Left colon (tissue), 2 donors: ENCODE results near the gene DYRK3. TPM values are rescaled to one million over a fixed set of nuclear protein-coding genes. Genes with fewer than 3 reads are reported as not detected.

Source experiments
- ATAC-seq: fragments of 200-7000 bp; cut with Tn5 transposase; one replicate; pipeline ENCODE4 v1.9.1; 2020; ENCODE audit warnings: mild to moderate bottlenecking, moderate library complexity
- DNase-seq, 2 donors: peaks; one replicate each; pipeline ENCODE4 v3.0.0-alpha.2; 2020
- intact Hi-C, 2 donors: fragments of 100-400 bp; cut with DNase I in 1 of 2; cut with micrococcal nuclease in 1 of 2; formaldehyde crosslinking; loops; one replicate each; pipeline versions ENCODE4 v1.11.2 to v1.14.0; 2022; cut with DNase I, micrococcal nuclease
- total RNA-seq, 2 donors: library from RNA; stranded (reverse); fragmentation: NEBNext Ultra II Directional; extraction: Animal tissue kit (Norgen Biotek cat#: 25700); gene quantifications; one replicate each; pipeline ENCODE4 v1.2.1, GENCODE V29; 2021
- donor health status: DM: no; HTN: no; CAD: no.
- donor health status: DM: yes; HTN: yes; CAD: no.

DYRK3 gene
- total RNA-seq, 2 donors from 2014 or later, result 0.58 to 1.2 TPM

DNA sequence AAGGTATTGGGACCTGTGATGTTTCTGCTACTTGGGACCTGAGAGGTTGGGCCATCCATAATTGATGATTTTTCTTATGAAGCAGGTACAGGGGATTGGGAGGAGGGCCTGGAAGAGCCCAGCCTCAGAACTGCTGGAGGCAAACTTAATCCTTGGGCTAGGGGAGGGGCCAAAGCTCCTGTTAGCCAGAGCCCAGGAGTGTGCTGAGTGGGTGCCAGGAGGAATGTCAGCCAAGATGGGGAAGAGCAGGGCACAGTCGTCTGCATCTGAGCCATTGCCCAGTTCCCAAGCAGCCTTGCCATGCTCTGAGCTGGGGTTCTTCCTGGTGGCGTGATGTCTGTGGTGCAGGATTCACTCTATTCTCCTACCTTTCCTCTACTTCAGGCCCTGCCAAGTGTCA lies 55.2 kb downstream of the DYRK3 start:
- no peak for ATAC-seq
- intact Hi-C loops, result no loop called here
- DNase-seq, result no peak

DNA sequence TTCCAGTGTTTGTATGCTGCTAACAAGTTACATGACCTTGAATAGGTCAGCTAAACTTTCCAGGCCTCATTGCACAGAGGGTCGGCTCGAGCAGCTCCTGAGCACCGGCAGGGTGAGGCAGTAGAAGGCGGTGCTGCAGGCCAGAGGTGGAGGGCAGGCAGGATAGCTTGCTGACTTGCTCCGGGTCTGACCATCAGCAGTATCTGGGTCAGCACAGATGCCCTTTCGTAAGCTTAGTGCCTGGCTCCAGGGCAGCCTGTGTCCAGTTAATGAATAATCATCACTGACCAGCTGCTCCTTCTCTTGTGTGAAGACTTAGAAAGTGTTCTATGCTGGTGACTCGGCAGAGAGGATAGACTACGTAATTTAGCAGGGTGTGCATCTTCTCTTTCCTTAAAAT lies 56.3 kb downstream of the DYRK3 start:
- DNase-seq (peak in 1 of 2 donors; percentile 23), ATAC-seq (no peak)
- intact Hi-C loops, result no loop called here

DNA sequence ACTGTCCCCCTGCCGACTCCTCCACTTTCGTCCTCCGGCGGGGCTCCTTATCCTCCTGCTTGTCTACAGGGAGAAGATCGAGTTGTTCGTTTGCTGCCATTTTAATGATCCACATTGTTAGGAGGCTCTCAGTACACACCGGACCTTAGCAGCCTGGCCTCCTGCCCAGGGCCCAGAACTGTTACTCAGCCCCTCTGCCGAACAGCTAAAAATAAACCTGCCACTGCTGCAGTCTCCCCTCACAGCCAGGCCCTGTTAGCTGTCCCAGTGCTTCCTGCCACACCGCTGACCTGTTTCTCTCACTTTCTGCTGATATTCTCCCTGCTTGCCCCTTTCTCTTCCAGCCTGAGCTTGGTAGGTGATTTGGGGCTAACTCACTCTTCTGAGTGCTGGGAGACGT lies 57.7 kb downstream of the DYRK3 start:
- ATAC-seq (peak; percentile 27), DNase-seq (peak; percentile 46 to 65)
- intact Hi-C loops, result no loop called here

DNA sequence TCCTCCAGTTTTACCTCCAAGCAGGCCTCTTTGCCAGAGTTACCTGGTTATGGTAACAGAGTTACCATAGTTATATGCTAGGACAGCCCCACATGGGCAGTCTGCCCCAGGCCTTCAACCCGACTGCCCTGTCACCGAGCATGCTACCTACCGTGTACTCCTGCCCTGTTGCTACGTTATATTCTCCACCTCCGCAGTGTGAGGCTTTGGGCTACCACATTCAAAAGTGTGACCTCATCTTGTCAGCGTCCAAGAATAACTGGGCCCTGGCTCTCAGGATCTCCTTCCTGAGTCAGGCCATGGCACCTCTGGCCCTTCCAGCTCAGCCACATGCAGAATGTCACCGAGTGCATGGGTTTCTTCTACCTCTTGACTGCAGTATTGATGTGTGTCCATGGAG lies 58.3 kb downstream of the DYRK3 start:
- intact Hi-C loops, result no loop called here
- peak; percentile 10 for ATAC-seq
- peak in 1 of 2 donors; percentile 19 for DNase-seq

DNA sequence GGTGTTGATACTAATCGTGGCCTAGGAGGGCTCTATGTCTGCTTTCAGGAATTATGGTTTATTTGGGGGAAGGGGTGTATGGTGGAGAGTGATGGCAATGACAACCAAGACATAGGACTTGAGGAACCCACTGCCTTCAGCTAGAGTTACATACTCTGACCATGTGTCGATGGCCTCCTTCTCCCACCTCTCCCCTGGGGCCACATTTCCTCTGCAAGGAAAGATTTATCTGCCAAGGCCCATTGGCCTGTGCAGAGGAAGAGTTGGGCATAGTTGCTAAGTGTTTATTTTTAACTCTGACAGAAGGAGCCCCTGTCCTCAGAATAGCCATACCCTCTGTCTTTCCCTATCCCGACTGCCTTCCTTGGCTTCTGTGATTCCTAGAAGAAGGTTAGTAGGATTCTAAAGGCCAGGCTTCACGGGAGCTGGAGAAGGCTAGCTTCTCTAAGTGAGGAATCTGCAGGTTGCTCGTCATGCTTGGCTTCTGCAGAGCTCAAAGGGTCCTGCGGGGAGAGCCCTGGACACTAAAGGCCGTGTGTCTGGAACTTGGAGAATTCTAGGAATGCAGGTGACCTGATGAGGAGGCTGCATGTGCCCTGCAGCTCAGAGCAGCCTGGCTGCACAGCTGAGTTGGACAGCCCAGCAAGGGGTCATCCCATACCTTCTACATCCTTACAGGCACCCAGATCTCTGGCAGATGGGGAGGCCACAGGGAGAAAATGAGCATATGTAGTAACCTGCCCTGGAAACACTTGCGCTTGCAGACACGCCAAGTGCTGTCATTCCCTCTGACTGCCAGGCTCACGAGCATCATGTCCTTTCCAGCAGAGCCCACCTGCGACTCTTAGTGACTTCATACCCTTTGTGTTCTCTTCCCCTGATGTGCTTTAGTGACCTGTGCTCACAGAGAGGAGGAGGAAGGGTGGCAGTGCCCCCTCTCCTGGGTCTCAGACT lies 59.1 kb downstream of the DYRK3 start:
- no peak for DNase-seq
- intact Hi-C loops, result no loop called here
- ATAC-seq, result no peak

DNA sequence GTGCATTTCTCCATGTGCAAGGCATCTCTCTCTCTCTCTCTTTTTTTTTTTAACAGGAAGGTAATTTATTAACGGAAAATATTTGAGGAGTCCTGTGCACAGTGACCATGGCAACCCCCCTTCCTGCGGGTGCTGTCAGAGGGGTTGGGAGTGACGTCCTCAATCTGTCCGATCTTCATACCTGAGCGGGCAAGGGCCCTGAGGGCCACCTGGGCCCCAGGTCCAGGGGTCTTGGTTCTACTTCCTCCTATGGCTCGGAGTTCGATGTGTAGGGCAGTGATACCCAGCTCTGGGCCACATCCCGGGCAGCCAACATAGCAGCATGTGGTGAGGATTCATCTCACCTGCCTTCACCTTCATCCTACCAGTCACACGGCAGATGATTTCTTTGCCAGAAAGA lies 60.4 kb downstream of the DYRK3 start:
- ATAC-seq, result no peak
- intact Hi-C loops, result no loop called here
- DNase-seq, result no peak

DNA sequence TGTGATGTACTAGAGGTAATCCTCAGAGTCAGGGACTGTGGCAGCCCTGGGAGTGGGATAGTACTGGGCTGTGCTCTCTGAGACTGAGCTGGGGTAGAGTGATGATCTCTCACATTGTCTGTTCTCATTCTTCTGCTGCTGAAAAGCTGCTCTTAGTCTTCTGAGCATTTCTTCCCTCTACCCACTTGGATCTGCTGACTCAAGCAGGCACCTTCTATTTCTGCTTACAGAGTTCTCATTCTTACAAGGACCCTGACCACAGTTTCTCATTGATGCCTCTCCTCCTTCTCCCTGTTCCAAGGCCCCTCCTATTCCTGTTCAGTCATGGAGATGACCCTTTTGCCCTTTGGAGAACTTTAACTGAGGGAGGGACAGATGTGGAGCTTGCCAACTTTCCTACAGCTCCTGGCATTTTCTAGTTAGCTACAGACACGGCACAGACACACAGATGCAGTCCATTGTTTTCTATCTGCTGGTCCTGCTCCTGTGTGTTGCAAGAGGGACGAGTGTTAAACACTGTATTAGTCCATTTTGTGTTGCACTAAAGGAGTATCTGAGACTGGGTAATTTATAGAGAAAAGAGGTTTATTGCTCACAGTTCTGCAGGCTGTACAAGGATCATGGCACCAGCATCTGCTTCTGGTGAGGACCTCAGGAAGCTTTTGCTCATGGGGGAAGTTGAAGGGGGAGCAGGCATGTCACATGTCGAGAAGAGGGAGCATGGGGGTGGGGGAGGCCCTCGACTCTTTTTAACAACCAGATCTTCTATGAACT lies 61.7 kb downstream of the DYRK3 start:
- DNase-seq (no peak), ATAC-seq (peak; percentile 23)
- intact Hi-C loops, result no loop called here

DNA sequence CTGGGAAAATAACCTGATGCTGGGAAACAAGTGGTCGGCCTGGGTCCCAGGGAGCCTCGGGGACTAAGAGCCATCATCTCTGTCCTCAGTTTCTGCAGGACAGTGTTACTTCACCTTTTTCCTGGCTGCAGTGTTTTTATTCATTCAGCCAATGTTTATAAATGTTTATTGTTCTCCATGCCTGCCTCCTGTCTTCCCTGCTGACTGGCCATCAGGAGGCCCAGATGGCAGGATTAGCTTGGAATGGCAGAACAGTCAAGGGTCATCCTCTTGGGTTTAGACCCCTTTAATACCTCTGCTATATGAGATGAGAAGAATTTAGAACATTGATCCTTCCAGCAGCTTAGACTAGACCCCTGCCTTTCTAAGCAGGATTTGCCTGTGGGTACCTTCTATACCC lies 62.7 kb downstream of the DYRK3 start:
- DNase-seq, result no peak
- ATAC-seq, result no peak
- intact Hi-C loops, result no loop called here

Other genes starting within 250 kb of the DYRK3 start
- gene IKBKE, start 165.1 kb upstream of the DYRK3 start, total RNA-seq, result 10 to 100 TPM; 18.2 to 19.8 TPM
- 1 to 10 TPM; 3.3 to 7.7 TPM for gene RASSF5, start 128.0 kb upstream of the DYRK3 start, total RNA-seq
- gene EIF2D, start 23.1 kb upstream of the DYRK3 start, total RNA-seq, result 10 to 100 TPM; 35.5 to 38.4 TPM
- gene MAPKAPK2, start 49.4 kb downstream of the DYRK3 start, total RNA-seq, result 10 to 100 TPM; 62.5 to 80.8 TPM
- gene IL19, start 135.2 kb downstream of the DYRK3 start, total RNA-seq, result not detected
- 1 to 10 TPM; 1.1 to 1.5 TPM for gene IL10, start 137.0 kb downstream of the DYRK3 start, total RNA-seq
- gene IL20, start 230.1 kb downstream of the DYRK3 start, total RNA-seq, result not detected